H9 (cell line): ENCODE results near the gene NPLOC4. TPM values are rescaled to one million over a fixed set of nuclear protein-coding genes. Genes with fewer than 3 reads are reported as not detected.

Source experiments
- DNase-seq: peaks from one replicate; pipeline ENCODE4 v3.0.0-alpha.2; 2017
- H2AFZ ChIP-seq: one replicate; pipeline ENCODE4 v1.6.1; 2013; ENCODE audit warnings: mild to moderate bottlenecking, low read length, control low read depth, moderate library complexity
- H2AK5ac ChIP-seq: 2 replicates; pipeline ENCODE4 v1.6.1; 2013; ENCODE audit warnings: low read length, control low read depth, mixed read lengths; ENCODE audit not compliant: insufficient read length
- H2BK120ac ChIP-seq: one replicate; pipeline ENCODE4 v1.6.1; 2013; ENCODE audit warnings: low read depth, mild to moderate bottlenecking, low read length, control low read depth, inconsistent platforms; ENCODE audit not compliant: poor library complexity, severe bottlenecking
- H2BK12ac ChIP-seq: 2 replicates; pipeline ENCODE4 v1.6.1; 2013; ENCODE audit warnings: low read length, control low read depth, mixed read lengths, low read depth; ENCODE audit not compliant: insufficient read length
- H2BK15ac ChIP-seq: 2 replicates; pipeline ENCODE4 v1.6.1; 2013; ENCODE audit warnings: low read depth, low read length, control low read depth
- H2BK20ac ChIP-seq: one replicate; pipeline ENCODE4 v1.6.1; 2013; ENCODE audit warnings: low read depth, mild to moderate bottlenecking, low read length, control low read depth, inconsistent platforms; ENCODE audit not compliant: poor library complexity, severe bottlenecking
- H2BK5ac ChIP-seq: 2 replicates; pipeline ENCODE4 v1.6.1; 2013; ENCODE audit warnings: low read length, control low read depth, mixed read lengths; ENCODE audit not compliant: insufficient read length
- H3K14ac ChIP-seq: 2 replicates; pipeline ENCODE4 v1.6.1; 2013; ENCODE audit warnings: low read length, control low read depth; ENCODE audit not compliant: insufficient read depth
- H3K18ac ChIP-seq: 2 replicates; pipeline ENCODE4 v1.6.1; 2013; ENCODE audit warnings: low read depth, mild to moderate bottlenecking, mixed read lengths, low read length, control low read depth; ENCODE audit not compliant: insufficient read length
- H3K23ac ChIP-seq: 2 replicates; pipeline ENCODE4 v1.6.1; 2013; ENCODE audit warnings: low read length, control low read depth, mixed read lengths, low read depth; ENCODE audit not compliant: insufficient read length
- H3K23me2 ChIP-seq: 2 replicates; pipeline ENCODE4 v1.6.1; 2013; ENCODE audit warnings: low read depth, mild to moderate bottlenecking, mixed read lengths, low read length, control low read depth; ENCODE audit not compliant: insufficient read length, poor library complexity, severe bottlenecking
- H3K27ac ChIP-seq: 2 replicates; pipeline ENCODE4 v1.5.1; 2013; ENCODE audit warnings: low read length, control low read depth, mixed read lengths, low read depth; ENCODE audit not compliant: insufficient read length
- H3K27me3 ChIP-seq: 2 replicates; pipeline ENCODE4 v1.6.1; 2013; ENCODE audit warnings: low read length, control low read depth, inconsistent platforms; ENCODE audit not compliant: insufficient read depth
- H3K4ac ChIP-seq: 2 replicates; pipeline ENCODE4 v1.6.1; 2013; ENCODE audit warnings: low read depth, mild to moderate bottlenecking, control low read depth, inconsistent platforms, low read length, moderate library complexity
- H3K4me1 ChIP-seq: 2 replicates; pipeline ENCODE4 v1.6.1; 2013; ENCODE audit warnings: low read length, control low read depth, inconsistent platforms; ENCODE audit not compliant: insufficient read depth
- H3K4me2 ChIP-seq: 2 replicates; pipeline ENCODE4 v1.6.1; 2013; ENCODE audit warnings: low read length, control low read depth, mixed read lengths; ENCODE audit not compliant: insufficient read length, insufficient read depth
- H3K56ac ChIP-seq: 2 replicates; pipeline ENCODE4 v1.6.1; 2013; ENCODE audit warnings: low read depth, mild to moderate bottlenecking, mixed read lengths, low read length, control low read depth; ENCODE audit not compliant: insufficient read length
- H3K79me1 ChIP-seq: 2 replicates; pipeline ENCODE4 v1.6.1; 2013; ENCODE audit warnings: low read depth, mild to moderate bottlenecking, moderate library complexity, low read length, control low read depth, inconsistent platforms; ENCODE audit not compliant: insufficient read depth, poor library complexity, severe bottlenecking
- H3K79me2 ChIP-seq: 2 replicates; pipeline ENCODE4 v1.6.1; 2013; ENCODE audit warnings: low read length, control low read depth, inconsistent platforms; ENCODE audit not compliant: insufficient read depth
- H3K9ac ChIP-seq: 2 replicates; pipeline ENCODE4 v1.6.1; 2013; ENCODE audit warnings: low read length, control low read depth, mixed read lengths; ENCODE audit not compliant: insufficient read length; ENCODE audit errors: extremely low read depth
- H3K9me3 ChIP-seq: one replicate; pipeline ENCODE4 v1.6.1; 2013; ENCODE audit warnings: low read depth, low read length, inconsistent platforms; ENCODE audit not compliant: control insufficient read depth
- H3T11ph ChIP-seq: one replicate; pipeline ENCODE4 v1.6.1; 2013; ENCODE audit warnings: mild to moderate bottlenecking, low read length, control low read depth, inconsistent platforms
- H4K20me1 ChIP-seq: one replicate; pipeline ENCODE4 v1.6.1; 2013; ENCODE audit not compliant: control insufficient read depth, insufficient read length, insufficient read depth
- H4K5ac ChIP-seq: 2 replicates; pipeline ENCODE4 v1.6.1; 2013; ENCODE audit warnings: low read depth, mild to moderate bottlenecking, mixed read lengths, low read length, control low read depth; ENCODE audit not compliant: insufficient read length
- H4K8ac ChIP-seq: replicated peaks from 2 replicates; pipeline ENCODE4 v1.6.1; 2013; ENCODE audit warnings: low read length, control low read depth, mixed read lengths, low read depth; ENCODE audit not compliant: insufficient read length
- H4K91ac ChIP-seq: 2 replicates; pipeline ENCODE4 v1.6.1; 2013; ENCODE audit warnings: low read depth, mild to moderate bottlenecking, moderate library complexity, mixed read lengths, low read length, control low read depth; ENCODE audit not compliant: insufficient read length
- H3K27ac Mint-ChIP-seq, 3 experiments: 2 replicates in 2 of 3; 3 replicates in 1 of 3; pipeline ENCODE4 v1.8.0; 2020 to 2021; ENCODE audit warnings: mixed read lengths in 3 of 3, mild to moderate bottlenecking in 1 of 3, moderate library complexity in 1 of 3
- H3K27me3 Mint-ChIP-seq: 2 replicates; pipeline ENCODE4 v1.8.0; 2021; ENCODE audit warnings: low read depth, mild to moderate bottlenecking, moderate library complexity, mixed read lengths
- H3K36me3 Mint-ChIP-seq, 3 experiments: 2 replicates in 2 of 3; 3 replicates in 1 of 3; pipeline ENCODE4 v1.8.0; 2020 to 2021; ENCODE audit warnings: low read depth in 3 of 3, mixed read lengths in 3 of 3; ENCODE audit not compliant: insufficient read depth in 1 of 3
- H3K4me1 Mint-ChIP-seq, 2 experiments: 2 replicates each; pipeline ENCODE4 v1.8.0; 2020; ENCODE audit warnings: mixed read lengths in 2 of 2
- H3K4me3 Mint-ChIP-seq, 2 experiments: 2 replicates in 1 of 2; 3 replicates in 1 of 2; pipeline ENCODE4 v1.8.0; 2020 to 2021; ENCODE audit warnings: mild to moderate bottlenecking in 2 of 2, mixed read lengths in 2 of 2, moderate library complexity in 1 of 2
- H3K9me3 Mint-ChIP-seq, 2 experiments: 2 replicates in 1 of 2; 3 replicates in 1 of 2; pipeline ENCODE4 v1.8.0; 2020; ENCODE audit warnings: mild to moderate bottlenecking in 2 of 2, mixed read lengths in 2 of 2, moderate library complexity in 1 of 2
- WGBS: extraction: QIAGEN DNeasy Blood & Tissue Kit; methylation state at CpG from one replicate; pipeline ENCODE4 v1.1.7; 2013; ENCODE audit warnings: missing lambda C conversion rate, low lambda C conversion rate, mixed read lengths; ENCODE audit not compliant: insufficient read length; ENCODE audit errors: extremely low coverage; 5-methylcytosine and 5-hydroxymethylcytosine counted together
- total RNA-seq: library from RNA; stranded (reverse); gene quantifications from 2 replicates; pipeline ENCODE4 v1.2.1, GENCODE V29; 2021
- TF ChIP-seq, protein P1 (sequence below): fragments of 200-600 bp; sonication (generic); conservative IDR thresholded peaks from 3 replicates; pipeline ENCODE4 v1.8.0; 2021; ENCODE audit warnings: antibody characterized with exemption, mild to moderate bottlenecking

The NPLOC4 gene
- total RNA-seq, 1 experiment from 2014 or later, result 103 TPM

DNA sequence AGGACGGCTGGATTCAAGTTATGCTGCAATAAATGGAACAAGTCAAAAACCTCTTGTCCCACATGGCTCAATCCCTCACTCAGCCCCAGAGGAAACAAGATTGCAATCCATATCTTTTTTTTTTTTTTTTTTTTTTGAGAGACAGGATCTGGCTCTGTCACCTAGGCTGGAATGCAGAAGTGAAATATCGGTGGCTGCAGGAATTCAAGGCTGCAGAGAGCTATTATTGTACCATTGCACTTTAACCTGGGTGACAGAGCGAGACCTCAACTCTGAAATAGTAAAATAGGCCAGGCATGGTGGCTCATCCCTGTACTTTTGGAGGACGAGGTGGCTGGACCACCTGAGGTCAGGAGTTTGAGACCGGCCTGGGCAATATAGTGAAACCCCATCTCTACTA is 22.1 kb upstream of the NPLOC4 start:
- Histone ChIP-seq H3K79me2 (no peaks in the 10 kb centered on the region), H4K91ac (no peak overlapping the region), H3K23me2 (peaks cover 4% of the 10 kb centered on the region), H3K4ac (no peak overlapping the region), H3K27me3 (no peaks in the 10 kb centered on the region), H2BK15ac (no peak overlapping the region), H4K20me1 (no peaks in the 10 kb centered on the region), H2BK120ac (no peak overlapping the region), H3K23ac (no peak overlapping the region), H2BK12ac (no peak overlapping the region), H3K4me1 (no peaks in the 10 kb centered on the region), H2BK20ac (no peak overlapping the region), H3K9me3 (no peaks in the 10 kb centered on the region), H3K79me1 (no peaks in the 10 kb centered on the region), H3K27ac (no peak overlapping the region), H3K18ac (no peak overlapping the region), H2BK5ac (no peak overlapping the region), H4K5ac (no peak overlapping the region), H3K4me2 (no peak overlapping the region), H3K56ac (no peak overlapping the region), H3K9ac (no peak overlapping the region), H3K14ac (no peak overlapping the region), H4K8ac (no peak overlapping the region), H2AFZ (no peak overlapping the region), H2AK5ac (no peak overlapping the region), H3T11ph (no peak overlapping the region)
- WGBS, result no CpG with 5 or more reads among the region's 5 CpGs
- Mint-ChIP-seq H3K9me3 (no peaks in the 10 kb centered on the region), H3K27ac (no peak overlapping the region), H3K36me3 (0 out of 7 replicates have a peak, but pooled peaks cover 0 to under 1% (median 0%) of the 10 kb centered on the region in 3 experiments), H3K4me3 (no peak overlapping the region), H3K27me3 (no peaks in the 10 kb centered on the region), H3K4me1 (peaks cover 0 to 2% of the 10 kb centered on the region in 2 experiments; a peak in 2 of 4 replicates)
- TF ChIP-seq, protein P1, sequence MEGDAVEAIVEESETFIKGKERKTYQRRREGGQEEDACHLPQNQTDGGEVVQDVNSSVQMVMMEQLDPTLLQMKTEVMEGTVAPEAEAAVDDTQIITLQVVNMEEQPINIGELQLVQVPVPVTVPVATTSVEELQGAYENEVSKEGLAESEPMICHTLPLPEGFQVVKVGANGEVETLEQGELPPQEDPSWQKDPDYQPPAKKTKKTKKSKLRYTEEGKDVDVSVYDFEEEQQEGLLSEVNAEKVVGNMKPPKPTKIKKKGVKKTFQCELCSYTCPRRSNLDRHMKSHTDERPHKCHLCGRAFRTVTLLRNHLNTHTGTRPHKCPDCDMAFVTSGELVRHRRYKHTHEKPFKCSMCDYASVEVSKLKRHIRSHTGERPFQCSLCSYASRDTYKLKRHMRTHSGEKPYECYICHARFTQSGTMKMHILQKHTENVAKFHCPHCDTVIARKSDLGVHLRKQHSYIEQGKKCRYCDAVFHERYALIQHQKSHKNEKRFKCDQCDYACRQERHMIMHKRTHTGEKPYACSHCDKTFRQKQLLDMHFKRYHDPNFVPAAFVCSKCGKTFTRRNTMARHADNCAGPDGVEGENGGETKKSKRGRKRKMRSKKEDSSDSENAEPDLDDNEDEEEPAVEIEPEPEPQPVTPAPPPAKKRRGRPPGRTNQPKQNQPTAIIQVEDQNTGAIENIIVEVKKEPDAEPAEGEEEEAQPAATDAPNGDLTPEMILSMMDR, result no peak
- no peak for DNase-seq
